Testis (tissue), 2 donors: ENCODE data around the gene EIF4G3.

Experiments
- CTCF ChIP-seq, 3 experiments: fragments of 450-650 bp in 2 of 3; fragments of 200-600 bp in 1 of 3; sonication (generic) in 1 of 3; IDR thresholded peaks; one replicate each; pipeline ENCODE4 v1.5.1; 2016 to 2019; ENCODE audit warnings: antibody characterized with exemption in 3 of 3, mild to moderate bottlenecking in 2 of 3, moderate library complexity in 1 of 3
- POLR2A ChIP-seq: fragments of 450-650 bp; IDR thresholded peaks from one replicate; pipeline ENCODE4 v1.6.1; 2017; ENCODE audit warnings: antibody characterized with exemption, mild to moderate bottlenecking, moderate library complexity

DNA sequence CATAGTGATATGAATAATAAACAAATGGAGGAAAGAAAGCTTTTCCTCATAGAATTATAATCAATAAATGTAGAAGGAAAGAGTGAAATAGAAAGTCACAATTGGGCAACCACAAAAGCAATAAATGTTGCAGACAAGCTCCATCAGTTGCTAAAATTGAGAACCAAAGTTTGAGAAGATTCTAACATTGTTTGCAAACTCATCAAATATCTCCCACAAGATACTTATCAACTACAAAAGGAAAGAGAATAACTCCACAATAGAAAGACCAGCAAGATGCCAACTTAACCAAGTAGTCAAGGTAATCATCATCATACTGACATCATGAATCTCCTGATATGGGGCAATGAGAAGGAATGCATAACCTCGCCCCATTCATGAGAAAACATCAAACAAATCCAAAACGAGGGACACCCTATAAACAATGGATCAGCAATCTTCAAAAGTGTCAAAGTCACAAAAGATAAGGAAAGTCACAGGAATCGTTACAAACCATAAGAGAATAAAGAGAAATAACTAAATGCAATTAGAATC, 16.4 kb downstream of the EIF4G3 start:
- TF ChIP-seq CTCF (IDR thresholded peaks at IDR 0.05), result no peak
- TF ChIP-seq POLR2A, result no peak
